GM04503 (cell line): ENCODE measurements around the gene PLD5.
"Not testable (repeated sequence)": the region's sequence is repeated elsewhere in the genome, so short reads cannot be mapped to it uniquely, and the experiment has no call there.

Experiments used
- DNase-seq: peaks from one replicate; pipeline ENCODE4 v3.0.0-alpha.2; 2012; ENCODE audit warnings: low read depth

Gene PLD5

GRCh38 chr1:242282758-242283485, 241.6 kb downstream of the PLD5 start:
- DNase-seq, result not testable (repeated sequence)

GRCh38 chr1:242278406-242278805, 246.1 kb downstream of the PLD5 start:
- not testable (repeated sequence) for DNase-seq

GRCh38 chr1:242276769-242277168, 247.7 kb downstream of the PLD5 start:
- DNase-seq, result not testable (repeated sequence)

GRCh38 chr1:242267004-242267403, 257.5 kb downstream of the PLD5 start:
- DNase-seq, result not testable (repeated sequence)

GRCh38 chr1:242264419-242264818, 260.1 kb downstream of the PLD5 start:
- DNase-seq, result not testable (repeated sequence)

- DNase-seq, result no peak
These were observed 279.2 kb downstream of the PLD5 start for GRCh38 chr1:242245255-242245654.

GRCh38 chr1:242243472-242243871, 281.0 kb downstream of the PLD5 start:
- DNase-seq, result no peak

- no peak for DNase-seq
These were observed 281.5 kb downstream of the PLD5 start for GRCh38 chr1:242242983-242243382.

- no peak for DNase-seq
These were observed 282.6 kb downstream of the PLD5 start for GRCh38 chr1:242241936-242242335.

- no peak for DNase-seq
These were observed 283.8 kb downstream of the PLD5 start for GRCh38 chr1:242240691-242241090.

GRCh38 chr1:242240077-242240476, 284.4 kb downstream of the PLD5 start:
- DNase-seq, result no peak

- DNase-seq, result no peak
These were observed 285.1 kb downstream of the PLD5 start for GRCh38 chr1:242239398-242239797.

- no peak for DNase-seq
These were observed 287.4 kb downstream of the PLD5 start for GRCh38 chr1:242237051-242237450.

GRCh38 chr1:242228991-242229390, 295.5 kb downstream of the PLD5 start:
- no peak for DNase-seq

- DNase-seq, result no peak
These were observed 298.5 kb downstream of the PLD5 start for GRCh38 chr1:242225767-242226573.

- DNase-seq, result not testable (repeated sequence)
These were observed 299.4 kb downstream of the PLD5 start for GRCh38 chr1:242224878-242225766.

GRCh38 chr1:242224461-242224860, 300.0 kb downstream of the PLD5 start:
- no peak for DNase-seq

GRCh38 chr1:242219905-242220304, 304.6 kb downstream of the PLD5 start:
- DNase-seq, result no peak

- no peak for DNase-seq
These were observed 305.1 kb downstream of the PLD5 start for GRCh38 chr1:242219298-242219901.

- no peak for DNase-seq
These were observed 308.1 kb downstream of the PLD5 start for GRCh38 chr1:242216368-242216767.

GRCh38 chr1:242214455-242214854, 310.0 kb downstream of the PLD5 start:
- DNase-seq, result not testable (repeated sequence)

- not testable (repeated sequence) for DNase-seq
These were observed 311.5 kb downstream of the PLD5 start for GRCh38 chr1:242212961-242213360.
